Stimulated activated CD4-positive, alpha-beta T cell treated with anti-CD3 and anti-CD28 coated beads, Interleukin-1b, Interleukin-23, amount 100 ng/mL, for 4 hours (primary cell): Measurements from ENCODE around the gene CES5A.
"Not testable (repeated sequence)": the region's sequence is repeated elsewhere in the genome, so short reads cannot be mapped to it uniquely, and the experiment has no call there.

Experiments
- DNase-seq, 2 donors: peaks; one replicate each; pipeline ENCODE4 v3.0.0-alpha.2; 2020; ENCODE audit warnings: low read depth in 2 of 2

The CES5A gene

GRCh38 chr16:55876854-55877253 lies 1.7 kb upstream of the CES5A start:
- no peak for DNase-seq

GRCh38 chr16:55873122-55873521 lies 2.1 kb downstream of the CES5A start:
- no peak for DNase-seq

DNA sequence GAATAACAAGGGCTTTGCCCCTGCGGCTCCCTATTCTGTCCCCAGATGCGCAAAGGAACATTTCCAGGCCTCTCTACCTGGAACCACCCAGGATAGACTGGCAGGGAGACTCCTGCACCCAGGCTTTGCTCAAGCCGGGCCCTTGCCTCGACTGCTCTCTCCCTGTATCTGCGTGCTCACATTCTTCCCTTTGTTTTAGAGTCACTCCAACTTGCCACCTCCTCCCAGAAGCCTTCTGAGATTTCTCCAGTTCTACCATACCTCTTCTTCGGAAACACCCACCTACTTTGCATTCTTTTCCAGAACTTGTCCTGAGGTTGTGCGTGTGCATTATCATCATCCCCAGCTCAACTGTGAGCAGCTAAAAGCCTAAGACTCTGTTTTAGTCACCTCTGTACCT lies 3.0 kb downstream of the CES5A start:
- DNase-seq = no peak

- DNase-seq = no peak
Observed at GRCh38 chr16:55871411-55872038, 3.6 kb downstream of the CES5A start.

DNA sequence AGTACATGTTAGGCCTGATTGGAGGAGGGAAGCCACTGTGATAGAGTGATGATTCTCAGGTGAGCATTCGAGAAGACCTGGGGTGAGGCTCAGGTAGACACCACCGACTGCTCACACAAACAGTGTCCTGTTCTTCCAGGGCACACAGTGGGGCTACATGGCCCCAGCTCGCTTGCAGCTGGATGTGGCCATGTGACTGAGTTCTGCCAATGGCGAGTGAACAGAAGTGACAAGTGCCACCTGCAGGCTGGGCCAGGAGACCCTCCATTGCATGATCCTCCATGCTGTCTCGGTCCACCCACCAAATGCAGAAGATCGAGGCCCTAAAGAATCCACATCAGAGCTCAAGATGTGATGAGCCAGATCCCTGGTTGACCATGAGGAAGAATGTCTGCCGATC lies 6.2 kb downstream of the CES5A start:
- no peak for DNase-seq

- no peak for DNase-seq
Observed at GRCh38 chr16:55868137-55868536, 7.0 kb downstream of the CES5A start.

DNA sequence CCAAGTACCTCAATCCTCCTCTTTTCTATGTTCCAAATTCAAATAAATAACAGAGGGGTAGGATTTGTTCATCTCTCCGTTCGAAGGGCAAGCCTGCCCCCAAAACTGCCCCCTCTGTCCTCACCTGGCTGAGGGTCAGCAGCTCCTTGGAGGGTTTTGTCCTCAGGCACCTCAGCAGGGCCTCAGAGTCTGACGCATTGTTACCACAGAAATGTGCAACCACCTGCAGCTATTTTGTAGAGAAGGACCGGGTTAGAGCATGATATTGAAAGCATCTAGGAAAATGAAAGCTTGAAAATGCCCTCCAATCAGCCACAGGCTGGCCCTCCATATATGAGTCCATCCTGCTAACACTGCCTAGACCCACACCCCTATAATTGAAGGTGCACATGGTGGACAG lies 13.9 kb downstream of the CES5A start:
- no peak for DNase-seq

- DNase-seq = not testable (repeated sequence)
Observed at GRCh38 chr16:55857650-55858049, 17.5 kb downstream of the CES5A start.

DNA sequence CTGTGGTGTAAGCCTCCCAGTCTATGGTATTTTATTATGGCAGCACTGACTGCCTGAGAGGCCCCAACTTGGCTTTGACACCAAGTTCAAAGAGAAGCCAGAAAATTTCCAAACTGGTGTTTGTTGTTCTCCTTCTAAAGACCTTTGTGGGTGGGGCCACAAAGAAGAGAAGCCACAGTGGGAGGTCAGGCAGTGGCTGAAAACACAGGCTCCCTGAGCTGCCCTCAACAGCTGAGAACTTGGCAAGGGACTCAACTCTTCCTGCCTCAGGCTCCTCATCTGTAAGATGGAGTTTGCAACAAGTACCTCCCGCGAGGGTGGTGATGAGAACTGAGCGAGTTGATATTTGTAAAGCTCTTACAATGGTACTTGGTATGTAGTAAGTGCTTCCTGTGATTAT lies 18.2 kb downstream of the CES5A start:
- no peak for DNase-seq

GRCh38 chr16:55853114-55853513 lies 22.1 kb downstream of the CES5A start:
- no peak for DNase-seq

DNA sequence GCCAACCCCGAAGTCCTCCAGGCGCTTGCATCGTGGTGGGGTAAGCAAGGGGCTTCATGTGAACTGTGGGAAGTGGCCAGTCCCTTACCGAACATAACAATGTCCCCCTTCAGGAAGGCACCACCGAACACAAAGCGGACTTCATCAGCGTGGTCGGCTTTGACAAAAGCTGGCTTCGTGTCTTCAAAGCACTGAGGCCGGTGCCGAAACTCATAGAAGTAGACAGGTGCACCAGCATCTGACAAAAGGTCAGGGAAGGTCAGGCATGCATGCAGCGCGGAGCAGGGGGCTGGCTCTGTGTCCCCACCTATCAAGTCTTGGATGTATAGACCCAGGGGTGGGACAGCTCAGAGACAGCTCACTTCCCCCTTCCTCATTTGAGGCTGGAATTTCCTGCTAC lies 25.6 kb downstream of the CES5A start:
- no peak for DNase-seq

GRCh38 chr16:55846598-55847346 lies 28.4 kb downstream of the CES5A start:
- DNase-seq = no peak

GRCh38 chr16:55843105-55843395 lies 32.1 kb downstream of the CES5A start:
- DNase-seq = no peak

DNA sequence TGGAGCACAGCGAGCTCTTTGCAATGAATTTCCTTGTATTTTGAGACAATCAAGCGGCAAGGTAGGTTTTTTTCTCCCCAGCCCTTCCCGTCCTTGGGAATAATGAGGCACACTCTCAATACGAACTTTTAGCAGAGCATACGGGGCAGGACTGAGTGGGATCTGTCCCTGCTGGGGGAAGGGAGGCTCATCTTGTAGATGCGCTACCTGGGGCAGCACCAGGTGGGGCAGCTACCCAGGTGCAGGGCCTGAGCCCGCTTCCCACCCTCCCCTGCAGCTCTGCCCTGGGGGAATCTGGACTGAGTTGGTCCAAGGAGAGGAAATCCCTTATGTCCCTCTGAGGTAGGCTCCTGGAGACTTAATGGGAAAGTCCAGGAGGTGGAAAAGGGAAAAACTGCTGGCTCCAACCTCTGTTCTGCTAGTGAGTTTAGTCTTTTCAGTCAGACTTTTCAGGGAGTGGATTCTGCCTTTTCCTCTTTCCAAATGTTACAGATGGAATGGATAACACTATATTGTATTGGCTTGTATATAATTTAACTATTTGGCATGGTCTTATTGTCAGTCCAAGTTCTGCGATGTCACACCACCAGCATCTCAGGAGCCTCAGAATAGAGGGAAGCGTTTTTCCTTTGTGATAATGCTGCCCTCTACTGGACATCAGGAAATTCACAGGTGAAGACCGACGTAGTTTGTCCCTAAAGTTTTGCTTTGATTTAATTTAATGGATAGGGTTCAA lies 32.6 kb downstream of the CES5A start:
- DNase-seq = peak in 1 of 2 donors; percentile 4

GRCh38 chr16:55839115-55839514 lies 36.1 kb downstream of the CES5A start:
- DNase-seq = no peak

- DNase-seq = no peak
Observed at GRCh38 chr16:55836158-55836611, 39.0 kb downstream of the CES5A start.

DNA sequence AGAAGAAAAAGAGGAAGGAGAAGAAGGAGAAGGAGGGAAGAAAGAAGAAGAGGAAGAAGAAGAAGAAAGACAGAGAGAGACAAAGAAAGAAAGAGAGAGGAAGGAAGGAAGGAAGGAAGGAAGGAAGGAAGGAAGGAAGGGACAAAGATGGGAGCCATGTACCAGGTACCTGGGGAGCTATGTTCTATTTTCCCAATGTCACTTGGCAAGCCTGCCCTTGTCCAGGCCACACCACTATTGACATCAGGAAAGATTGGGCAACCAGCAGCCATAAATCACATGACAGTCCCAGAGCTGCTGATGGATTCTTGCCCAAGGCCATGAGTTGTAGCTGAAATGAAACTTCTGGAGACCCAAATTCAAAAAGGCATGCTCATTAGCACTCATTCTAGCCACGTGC lies 39.6 kb downstream of the CES5A start:
- no peak for DNase-seq

DNA sequence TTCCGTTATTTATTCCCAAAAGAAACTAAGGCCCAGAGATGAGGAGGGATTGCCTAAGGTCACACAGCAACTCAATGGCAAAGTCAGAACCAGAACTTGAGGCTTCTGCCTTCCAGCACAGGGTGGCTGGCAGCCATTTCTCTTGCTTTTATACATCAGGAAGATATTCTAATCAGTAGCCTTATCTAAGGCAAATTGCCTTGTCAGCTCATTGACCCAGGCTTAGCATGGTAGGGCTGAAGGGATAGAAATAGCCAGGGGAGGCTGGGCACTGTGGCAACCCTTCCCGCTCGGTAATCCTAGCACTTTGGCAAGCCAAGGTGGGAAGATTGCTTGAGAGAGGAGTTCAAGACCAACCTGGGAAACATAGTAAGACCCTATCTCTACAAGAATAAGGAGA lies 40.0 kb downstream of the CES5A start:
- DNase-seq = not testable (repeated sequence)

- DNase-seq = no peak
Observed at GRCh38 chr16:55834049-55834448, 41.1 kb downstream of the CES5A start.

DNA sequence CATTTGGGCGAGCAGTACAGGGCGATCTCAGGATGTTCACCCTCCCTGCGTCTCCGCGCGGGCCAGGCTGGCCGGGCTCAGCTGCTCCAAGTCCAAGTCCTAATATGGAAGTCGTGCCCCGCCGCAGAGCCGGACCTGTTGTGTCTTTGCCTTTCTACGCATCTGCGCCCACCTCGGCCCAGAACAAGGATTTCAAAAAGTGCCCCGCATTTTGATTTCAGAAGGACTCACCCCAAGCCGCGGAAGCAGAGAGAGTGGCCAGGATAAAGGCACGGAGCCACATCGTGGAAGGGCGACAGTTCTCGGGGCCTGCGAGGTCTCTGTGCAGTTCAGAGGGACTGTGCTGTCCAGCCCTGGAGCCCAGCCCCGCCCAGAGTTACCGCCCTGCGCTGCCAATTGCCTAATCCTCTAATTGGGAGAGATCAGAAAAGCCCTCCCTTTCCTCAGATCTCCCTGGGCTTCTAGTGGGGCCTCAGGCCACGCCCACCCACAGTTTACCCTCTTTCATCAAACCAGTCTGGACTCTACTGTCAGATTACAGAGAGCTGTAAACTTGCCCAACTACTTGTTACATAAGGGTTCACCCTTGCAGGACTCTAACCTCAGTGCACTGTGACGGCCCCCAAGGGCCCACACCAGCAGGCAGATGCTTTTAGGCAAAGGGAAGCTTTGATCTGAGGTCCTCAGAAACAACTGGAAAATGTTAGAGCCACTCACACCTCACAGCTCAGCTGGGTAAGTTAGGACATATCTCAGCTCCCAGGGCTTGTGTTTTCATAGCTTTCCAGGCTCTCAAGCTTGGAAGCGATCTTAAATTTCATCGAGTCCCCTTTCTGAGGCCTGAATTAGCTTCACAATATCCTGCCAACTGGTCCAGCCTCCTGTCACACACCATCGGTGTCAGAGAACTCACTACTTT lies 42.1 kb downstream of the CES5A start, which contains the start of gene CES1:
CES1 (minus strand) TSS at position 324 of the 919 bp plus-strand sequence; CDS start at position 283, 41 bp downstream.
- DNase-seq = no peak

GRCh38 chr16:55832425-55832772 lies 42.8 kb downstream of the CES5A start:
- DNase-seq = no peak
